HG02678 (cell line): ENCODE measurements around the gene PTAFR.

ENCODE experiments used
- ATAC-seq: cut with Tn5 transposase; IDR thresholded peaks from one replicate; pipeline ENCODE4 v1.9.1; 2021; ENCODE audit warnings: mild to moderate bottlenecking, moderate library complexity; ENCODE audit not compliant: unreplicated experiment

Gene PTAFR

GRCh38 chr1:28123461-28123961 lies 53.0 kb downstream of the PTAFR start:
- ATAC-seq = no peak

DNA sequence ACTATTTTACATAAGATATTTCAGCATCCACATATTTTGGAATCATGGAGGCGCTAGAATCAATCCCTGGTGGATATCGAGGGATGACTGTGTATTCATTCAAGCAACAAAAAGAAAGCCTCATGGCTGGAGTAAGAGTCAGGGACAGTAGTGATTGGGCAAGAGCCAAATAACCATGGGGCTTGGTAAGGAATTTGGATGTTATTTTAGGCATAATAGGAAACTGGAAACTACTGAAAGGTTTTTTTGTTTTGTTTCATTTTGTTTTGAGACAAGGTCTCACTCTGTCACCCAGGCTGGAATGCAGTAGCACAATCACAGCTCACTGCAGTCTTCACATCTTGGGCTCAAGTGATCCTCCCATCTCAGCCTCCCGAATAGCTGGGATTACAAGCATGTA lies 54.3 kb downstream of the PTAFR start:
- no peak for ATAC-seq

DNA sequence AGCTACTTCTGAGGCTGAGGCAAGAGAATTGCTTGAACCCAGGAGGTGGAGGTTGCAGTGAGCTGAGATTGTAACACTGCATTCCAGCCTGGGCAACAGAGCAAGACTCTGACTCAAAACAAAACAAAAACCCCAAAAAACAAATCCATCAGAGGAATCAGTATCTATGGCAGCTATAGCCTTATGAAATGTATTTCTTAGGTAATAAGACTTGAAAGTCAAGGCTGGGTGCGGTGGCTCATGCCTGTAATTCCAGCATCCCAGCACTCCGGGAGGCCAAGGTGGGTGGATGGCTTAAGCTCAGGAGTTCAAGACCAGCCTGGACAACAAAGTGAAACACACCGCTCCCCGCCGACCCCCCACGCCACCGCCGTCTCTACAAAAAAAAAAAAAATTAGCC lies 56.9 kb downstream of the PTAFR start:
- ATAC-seq = no peak

DNA sequence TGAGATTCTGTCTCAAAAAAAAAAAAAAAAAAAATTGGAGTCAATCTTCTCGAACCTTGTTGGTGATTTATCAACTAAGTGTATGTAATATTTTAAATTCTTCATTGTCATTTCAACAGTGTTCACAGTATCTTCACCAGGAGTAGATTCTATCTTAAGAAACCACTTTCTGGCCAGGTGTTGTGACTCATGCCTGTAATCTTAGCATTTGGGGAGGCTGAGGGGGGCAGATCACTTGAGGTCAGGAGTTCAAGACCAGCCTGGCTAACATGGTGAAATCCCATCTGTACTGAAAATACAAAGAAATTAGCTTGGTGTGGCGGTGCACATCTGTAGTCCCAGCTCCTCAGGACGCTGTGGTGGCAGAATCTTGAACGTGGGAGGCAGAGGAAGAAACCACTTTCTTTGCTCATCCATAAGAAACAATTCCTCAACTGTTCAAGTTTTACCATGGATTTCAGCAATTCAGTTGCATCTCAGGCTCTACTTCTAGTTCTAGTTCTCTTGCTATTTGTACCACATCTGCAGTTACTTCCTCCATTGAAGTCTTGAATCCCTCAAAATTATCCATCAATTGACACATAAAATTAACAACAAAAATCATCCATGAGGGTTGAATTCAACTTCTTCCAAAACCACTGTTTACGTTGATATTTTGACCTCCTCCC lies 57.7 kb downstream of the PTAFR start:
- ATAC-seq = no peak

- no peak for ATAC-seq
Measured at GRCh38 chr1:28115267-28115666, 61.2 kb downstream of the PTAFR start.

- no peak for ATAC-seq
Measured at GRCh38 chr1:28114844-28115243, 61.6 kb downstream of the PTAFR start.

- no peak for ATAC-seq
Measured at GRCh38 chr1:28113242-28113572, 63.3 kb downstream of the PTAFR start.

GRCh38 chr1:28112388-28113241 lies 63.9 kb downstream of the PTAFR start:
- no peak for ATAC-seq

- no peak for ATAC-seq
Measured at GRCh38 chr1:28111157-28111556, 65.3 kb downstream of the PTAFR start.

- ATAC-seq = no peak
Measured at GRCh38 chr1:28110555-28110954, 65.9 kb downstream of the PTAFR start.

- ATAC-seq = no peak
Measured at GRCh38 chr1:28109639-28110038, 66.9 kb downstream of the PTAFR start.

DNA sequence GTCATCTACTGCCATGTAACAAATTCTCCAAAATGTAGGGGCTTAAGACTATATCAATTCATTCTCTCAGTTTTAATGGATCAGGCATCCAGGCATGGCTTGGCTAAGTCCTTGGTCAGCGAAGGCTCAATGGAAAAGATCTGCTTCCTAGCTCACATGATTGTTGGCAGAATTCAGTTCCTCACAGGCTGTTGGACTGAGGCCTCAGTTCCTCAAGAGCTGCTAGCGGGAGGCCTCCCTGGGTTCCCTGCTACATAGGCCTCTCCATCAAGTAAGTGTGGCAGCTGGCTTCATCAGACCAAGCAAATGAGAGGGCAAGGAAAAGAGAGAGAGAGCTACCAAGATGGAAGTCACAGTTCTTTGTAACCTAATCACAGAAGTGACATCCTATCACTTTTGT lies 68.5 kb downstream of the PTAFR start:
- no peak for ATAC-seq

- no peak for ATAC-seq
Measured at GRCh38 chr1:28104866-28105467, 71.5 kb downstream of the PTAFR start.

GRCh38 chr1:28102189-28102588 lies 74.3 kb downstream of the PTAFR start:
- ATAC-seq = no peak

GRCh38 chr1:28099050-28099769 lies 77.3 kb downstream of the PTAFR start:
- no peak for ATAC-seq
